ENCODE results near the gene LAMA3. TPM values are rescaled to one million over a fixed set of nuclear protein-coding genes. Genes with fewer than 3 reads are reported as not detected.

The LAMA3 gene
- total RNA-seq, 4 donors from 2014 or later = 46.5 to 75.4 (median 57.4) TPM

DNA sequence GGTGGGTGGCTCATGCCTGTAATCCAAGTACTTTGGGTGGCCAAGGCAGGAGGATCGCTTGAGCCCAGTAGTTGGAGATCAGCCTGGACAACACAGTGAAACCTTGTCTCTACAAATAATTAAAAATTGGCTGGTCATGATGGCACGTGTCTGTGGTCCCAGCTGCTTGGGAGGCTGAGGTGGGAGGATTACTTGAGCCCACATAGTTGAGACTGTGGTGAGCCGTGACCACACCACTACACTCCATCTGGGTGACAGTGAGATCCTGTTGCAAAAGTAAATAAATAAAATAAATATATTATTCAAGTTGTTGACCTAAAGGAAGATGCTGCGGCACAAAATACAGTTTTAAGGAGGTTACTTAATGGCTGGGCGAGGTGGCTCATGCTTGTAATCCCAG, 72.7 kb downstream of the LAMA3 start:
- Histone ChIP-seq H3K4me3 (no peak overlapping the region), H3K4me1 (no peaks in the 10 kb centered on the region), H3K36me3 (no peaks in the 10 kb centered on the region), H3K27ac (no peak overlapping the region), H3K9me3 (no peaks in the 10 kb centered on the region), H3K27me3 (no peaks in the 10 kb centered on the region)
- intact Hi-C loops (cut with DNase I; ENCODE audit: low total_unique reads) = no loop called here
- TF ChIP-seq, protein P1, sequence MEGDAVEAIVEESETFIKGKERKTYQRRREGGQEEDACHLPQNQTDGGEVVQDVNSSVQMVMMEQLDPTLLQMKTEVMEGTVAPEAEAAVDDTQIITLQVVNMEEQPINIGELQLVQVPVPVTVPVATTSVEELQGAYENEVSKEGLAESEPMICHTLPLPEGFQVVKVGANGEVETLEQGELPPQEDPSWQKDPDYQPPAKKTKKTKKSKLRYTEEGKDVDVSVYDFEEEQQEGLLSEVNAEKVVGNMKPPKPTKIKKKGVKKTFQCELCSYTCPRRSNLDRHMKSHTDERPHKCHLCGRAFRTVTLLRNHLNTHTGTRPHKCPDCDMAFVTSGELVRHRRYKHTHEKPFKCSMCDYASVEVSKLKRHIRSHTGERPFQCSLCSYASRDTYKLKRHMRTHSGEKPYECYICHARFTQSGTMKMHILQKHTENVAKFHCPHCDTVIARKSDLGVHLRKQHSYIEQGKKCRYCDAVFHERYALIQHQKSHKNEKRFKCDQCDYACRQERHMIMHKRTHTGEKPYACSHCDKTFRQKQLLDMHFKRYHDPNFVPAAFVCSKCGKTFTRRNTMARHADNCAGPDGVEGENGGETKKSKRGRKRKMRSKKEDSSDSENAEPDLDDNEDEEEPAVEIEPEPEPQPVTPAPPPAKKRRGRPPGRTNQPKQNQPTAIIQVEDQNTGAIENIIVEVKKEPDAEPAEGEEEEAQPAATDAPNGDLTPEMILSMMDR (IDR thresholded peaks at IDR 0.05) = no peak
- TF ChIP-seq POLR2A (IDR thresholded peaks at IDR 0.05) = no peak
- no peak for DNase-seq

DNA sequence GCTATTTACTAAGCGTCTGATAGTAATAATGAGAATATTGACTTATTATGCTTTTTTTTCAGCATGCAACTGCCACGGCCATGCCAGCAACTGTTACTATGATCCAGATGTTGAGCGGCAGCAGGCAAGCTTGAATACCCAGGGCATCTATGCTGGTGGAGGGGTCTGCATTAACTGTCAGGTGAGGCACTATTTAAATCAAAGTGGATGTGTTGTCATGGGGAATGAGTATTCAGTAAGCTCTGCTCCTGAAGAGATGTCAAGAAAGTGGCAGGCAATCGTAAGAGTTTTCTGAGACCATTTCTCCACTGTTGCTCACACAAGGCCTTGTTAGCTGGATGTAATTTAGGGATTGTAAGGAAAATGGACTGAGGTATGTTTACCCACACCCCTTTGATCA, 74.1 kb downstream of the LAMA3 start:
- intact Hi-C loops (cut with DNase I; ENCODE audit: low total_unique reads) = no loop called here
- no peaks in the 10 kb centered on the region for H3K9me3 ChIP-seq

DNA sequence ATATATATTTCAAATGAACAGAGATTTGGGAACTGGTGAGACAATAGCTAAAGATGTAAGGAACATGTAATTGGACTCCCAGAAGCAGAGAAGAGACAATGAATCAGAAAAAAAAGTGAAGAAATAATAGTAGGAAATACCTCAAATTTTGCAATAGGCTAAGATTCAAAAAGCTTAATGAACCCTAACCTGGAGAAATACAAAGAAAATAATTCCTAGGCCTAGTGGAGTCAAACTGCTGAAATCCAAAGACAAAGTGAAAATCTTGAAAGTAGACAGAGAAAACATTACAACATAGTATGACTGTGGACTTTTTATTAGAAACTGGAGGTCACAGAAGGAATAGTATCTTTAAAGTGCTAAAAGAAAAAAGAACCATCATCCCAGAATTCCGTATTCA, 76.7 kb downstream of the LAMA3 start:
- intact Hi-C loops (cut with DNase I; ENCODE audit: low total_unique reads) = no loop called here
- H3K4me3 ChIP-seq = no peak overlapping the region
- no peak for DNase-seq
- no peaks in the 10 kb centered on the region for H3K27me3 ChIP-seq
- H3K36me3 ChIP-seq = no peaks in the 10 kb centered on the region
- TF ChIP-seq, protein P1 (IDR thresholded peaks at IDR 0.05) = no peak
- no peak for TF ChIP-seq POLR2A (IDR thresholded peaks at IDR 0.05)
- no peaks in the 10 kb centered on the region for H3K9me3 ChIP-seq
- H3K4me1 ChIP-seq = no peaks in the 10 kb centered on the region
- H3K27ac ChIP-seq = no peak overlapping the region

More for the DNA sequence above, 74.1 kb downstream of the LAMA3 start:
- DNase-seq = no peak
- TF ChIP-seq, protein P1 (IDR thresholded peaks at IDR 0.05) = no peak
- TF ChIP-seq POLR2A (IDR thresholded peaks at IDR 0.05) = no peak
- Histone ChIP-seq H3K27me3 (no peaks in the 10 kb centered on the region), H3K36me3 (no peaks in the 10 kb centered on the region), H3K4me3 (no peak overlapping the region), H3K4me1 (no peaks in the 10 kb centered on the region), H3K27ac (no peak overlapping the region)

DNA sequence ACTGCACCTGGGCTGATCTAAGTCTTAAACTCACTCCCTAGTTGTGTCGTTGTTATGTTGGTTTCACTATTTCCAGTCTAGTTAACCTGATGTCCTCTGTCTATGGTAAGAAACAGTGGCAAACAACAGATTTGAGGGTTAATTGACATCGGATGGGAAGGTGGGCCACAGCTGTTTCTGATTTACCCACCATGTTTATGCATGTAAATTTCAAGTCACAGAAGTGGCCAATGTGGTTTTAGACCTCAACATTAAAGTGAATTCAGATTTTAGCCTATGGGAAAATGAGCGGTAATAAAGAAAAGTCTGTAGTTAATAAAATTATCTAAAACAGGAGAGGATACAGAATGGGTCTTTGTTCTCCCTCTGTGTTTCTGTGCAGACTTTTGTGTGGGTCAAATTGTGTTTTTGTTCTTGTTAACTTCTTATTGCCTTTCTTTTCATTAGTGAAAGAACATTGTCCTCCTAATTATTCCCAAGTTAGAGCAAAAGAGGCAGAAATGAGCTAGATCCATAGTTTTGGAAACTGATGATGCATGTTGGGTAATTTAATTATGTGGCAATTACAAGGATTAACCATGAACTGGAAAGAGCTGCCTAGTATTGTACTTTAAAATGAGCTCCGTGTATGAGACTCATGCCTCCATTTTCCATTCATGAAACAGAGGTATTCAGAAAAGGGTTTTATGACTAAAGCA, 83.2 kb downstream of the LAMA3 start:
- H3K27ac ChIP-seq = no peak overlapping the region
- intact Hi-C loops (cut with DNase I; ENCODE audit: low total_unique reads) = no loop called here

DNA sequence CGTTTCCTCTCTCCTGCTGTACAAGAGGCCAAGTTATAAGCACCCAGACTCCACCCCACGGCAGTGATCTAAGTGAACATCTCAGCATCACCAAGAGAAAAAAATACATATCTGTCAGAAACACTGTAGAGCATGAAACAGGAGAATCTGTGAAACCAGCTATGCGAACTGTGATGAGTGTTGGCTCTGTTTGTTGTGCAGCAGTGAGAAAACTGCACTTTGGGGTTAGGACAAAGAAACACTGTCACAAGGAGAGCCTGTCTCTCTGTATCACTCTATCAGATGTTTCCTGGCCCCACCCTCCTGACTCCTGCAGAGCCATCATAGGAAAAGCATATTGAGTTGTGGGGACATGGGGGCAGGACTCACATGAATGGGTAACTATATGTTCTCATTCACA, 87.1 kb downstream of the LAMA3 start:
- H3K27me3 ChIP-seq = no peaks in the 10 kb centered on the region
- TF ChIP-seq POLR2A (IDR thresholded peaks at IDR 0.05) = no peak
- TF ChIP-seq, protein P1 (IDR thresholded peaks at IDR 0.05) = no peak
- DNase-seq = no peak
- intact Hi-C loops (cut with DNase I; ENCODE audit: low total_unique reads) = no loop called here
- H3K9me3 ChIP-seq = no peaks in the 10 kb centered on the region
- no peak overlapping the region for H3K27ac ChIP-seq
- no peaks in the 10 kb centered on the region for H3K36me3 ChIP-seq
- H3K4me3 ChIP-seq = no peak overlapping the region
- no peaks in the 10 kb centered on the region for H3K4me1 ChIP-seq

More for the DNA sequence above, 83.2 kb downstream of the LAMA3 start:
- Histone ChIP-seq H3K4me1 (no peaks in the 10 kb centered on the region), H3K9me3 (no peaks in the 10 kb centered on the region), H3K36me3 (no peaks in the 10 kb centered on the region), H3K4me3 (no peak overlapping the region), H3K27me3 (no peaks in the 10 kb centered on the region)
- no peak for DNase-seq
- TF ChIP-seq POLR2A (IDR thresholded peaks at IDR 0.05) = no peak
- TF ChIP-seq, protein P1 (IDR thresholded peaks at IDR 0.05) = no peak
